NCI-H526 (cell line): ENCODE results near the gene EYA4.

Experiments used
- DNase-seq, 2 experiments: peaks; one replicate each; lab custom pipeline; 2025; lab: John Stamatoyannopoulos, UW

The EYA4 gene

GRCh38 chr6:133289733-133290306 lies 48.7 kb downstream of the EYA4 start:
- no peak for DNase-seq

DNA sequence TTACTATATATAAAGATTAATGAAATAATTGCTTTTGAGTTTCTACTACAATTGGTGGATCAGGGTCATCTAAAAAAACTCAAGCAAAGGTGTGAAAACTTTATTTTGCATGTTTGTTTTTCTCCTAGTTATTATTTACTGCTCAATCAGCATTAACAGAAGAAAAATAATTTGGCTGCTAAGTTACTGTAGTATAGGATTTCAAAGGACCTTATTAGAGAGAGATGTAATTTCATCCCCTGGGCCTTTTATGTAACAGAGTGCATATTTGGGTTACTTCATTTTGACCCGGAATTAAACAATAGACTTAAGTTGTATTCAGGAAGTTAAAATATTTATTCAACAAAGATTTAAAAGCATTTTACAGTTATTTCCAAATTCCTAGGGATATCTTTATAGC lies 49.8 kb downstream of the EYA4 start:
- no peak for DNase-seq

GRCh38 chr6:133291671-133292070 lies 50.5 kb downstream of the EYA4 start:
- DNase-seq, result no peak

DNA sequence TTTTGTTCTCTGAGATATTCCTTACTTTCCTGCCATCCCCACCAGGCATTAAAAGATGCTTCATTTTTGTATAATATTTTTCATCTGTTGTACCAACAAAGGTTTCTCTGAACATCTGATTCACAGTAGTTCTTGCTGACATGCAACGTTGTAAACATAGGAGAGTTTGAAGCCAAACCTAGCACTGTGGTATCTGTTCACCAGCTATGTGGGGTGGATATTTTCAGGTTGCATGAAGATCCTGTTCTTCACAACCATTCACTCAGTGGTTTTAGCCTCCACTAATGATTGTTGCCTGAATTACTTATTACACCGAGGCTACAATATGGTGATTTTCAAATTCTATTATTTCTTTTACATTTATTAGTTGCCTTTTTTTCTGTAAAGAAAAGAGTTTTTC lies 56.5 kb downstream of the EYA4 start:
- DNase-seq, result no peak

DNA sequence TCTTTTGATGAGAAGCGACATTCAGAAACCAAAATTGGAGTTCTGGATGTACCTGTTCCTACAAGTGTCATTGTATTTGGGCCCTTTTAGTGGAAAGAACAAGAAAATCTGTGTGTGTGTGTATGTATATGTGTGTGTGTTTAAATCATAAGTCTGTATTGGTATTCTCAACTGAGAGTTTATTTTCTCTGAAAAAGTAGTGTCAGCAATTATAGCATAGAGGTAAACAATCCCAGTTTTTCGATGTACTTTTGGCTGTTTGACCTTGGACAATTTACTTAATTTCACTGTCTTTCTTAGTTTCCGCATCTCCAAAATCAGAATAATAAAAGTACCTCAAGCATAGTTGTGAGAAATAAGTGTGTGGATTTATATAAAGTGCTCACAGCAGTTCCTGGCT lies 57.2 kb downstream of the EYA4 start:
- DNase-seq, result no peak

DNA sequence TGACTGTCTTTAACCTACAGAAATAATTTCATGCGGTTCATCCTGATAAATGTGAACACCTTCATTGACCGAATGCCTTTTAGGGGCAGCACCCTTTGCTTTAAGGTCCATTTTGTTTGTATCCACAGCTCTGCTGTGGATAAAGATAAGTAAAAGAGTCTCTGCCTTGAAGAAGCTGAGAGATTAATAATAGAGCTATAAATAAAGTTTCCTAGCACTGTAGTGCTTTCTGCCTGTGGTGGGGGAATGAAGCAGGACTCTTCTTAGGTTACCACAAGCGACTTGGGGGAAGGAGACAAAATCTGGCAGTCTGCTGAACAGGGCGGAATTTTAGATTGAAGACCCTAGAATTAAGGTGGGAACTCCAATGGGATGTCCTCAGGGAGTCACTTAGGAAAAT lies 57.6 kb downstream of the EYA4 start:
- DNase-seq, result no peak

GRCh38 chr6:133300896-133301295 lies 59.7 kb downstream of the EYA4 start:
- DNase-seq, result no peak

DNA sequence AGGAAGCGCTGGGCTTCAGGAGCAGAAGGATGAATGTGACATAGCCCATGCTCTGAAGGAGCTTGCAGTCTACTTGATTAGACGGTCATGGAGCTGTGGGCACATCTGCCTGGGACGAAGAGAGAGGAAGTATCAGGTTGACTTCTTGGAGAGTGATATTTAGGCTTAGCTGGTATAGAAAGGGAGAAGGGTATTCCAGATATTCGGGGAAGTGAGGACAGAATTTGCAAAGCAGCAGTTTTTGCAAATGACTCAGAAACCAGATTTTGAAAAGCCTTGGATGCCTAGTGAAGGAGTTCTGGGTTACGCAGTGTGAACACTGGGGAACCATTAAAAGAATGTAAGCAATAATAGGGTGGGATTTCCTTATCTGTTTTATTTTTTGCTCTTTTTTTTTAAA lies 60.7 kb downstream of the EYA4 start:
- no peak for DNase-seq

- no peak for DNase-seq
These were observed 65.8 kb downstream of the EYA4 start for GRCh38 chr6:133306931-133307330.

GRCh38 chr6:133309579-133309978 lies 68.4 kb downstream of the EYA4 start:
- DNase-seq, result no peak

- no peak for DNase-seq
These were observed 70.8 kb downstream of the EYA4 start for GRCh38 chr6:133312006-133312405.

- no peak for DNase-seq
These were observed 71.9 kb downstream of the EYA4 start for GRCh38 chr6:133313068-133313467.

DNA sequence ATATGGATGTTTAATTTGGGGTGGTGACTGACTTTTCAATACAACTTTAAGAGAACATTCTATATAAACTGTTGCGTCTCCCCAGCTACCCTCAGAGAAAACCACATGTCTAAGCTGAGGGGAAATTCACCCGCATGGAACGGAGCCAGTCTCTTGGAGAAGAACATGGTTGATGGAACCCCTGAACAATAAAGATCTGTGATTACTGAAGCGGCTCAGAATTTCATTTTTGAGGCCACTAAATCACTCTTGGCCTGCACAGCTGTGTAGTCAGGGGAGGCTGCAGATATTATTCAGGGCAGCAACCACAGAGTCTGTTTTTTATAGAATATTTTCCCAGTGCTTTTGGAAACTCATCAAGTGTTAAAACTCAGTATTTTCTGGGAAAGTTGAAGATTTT lies 73.8 kb downstream of the EYA4 start:
- DNase-seq, result no peak

DNA sequence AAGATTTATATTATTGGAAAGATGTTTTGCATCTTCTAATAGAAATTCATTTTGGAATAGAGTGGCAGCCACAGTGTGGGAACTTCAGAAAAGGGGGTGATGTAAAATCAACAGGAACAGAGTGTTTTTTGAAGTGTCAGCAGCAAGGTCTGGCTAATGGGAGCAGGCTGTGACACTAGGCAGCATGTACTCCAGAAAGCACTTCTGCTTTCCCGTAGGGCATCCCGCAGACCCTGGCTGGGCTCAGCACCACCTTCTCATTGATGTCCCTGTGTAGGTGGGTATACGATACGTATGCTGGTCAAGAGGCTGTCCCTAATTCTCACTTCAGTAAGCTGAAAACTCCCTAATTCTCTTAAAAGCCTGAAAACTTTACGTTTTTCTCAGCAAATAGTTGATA lies 74.7 kb downstream of the EYA4 start:
- no peak for DNase-seq

DNA sequence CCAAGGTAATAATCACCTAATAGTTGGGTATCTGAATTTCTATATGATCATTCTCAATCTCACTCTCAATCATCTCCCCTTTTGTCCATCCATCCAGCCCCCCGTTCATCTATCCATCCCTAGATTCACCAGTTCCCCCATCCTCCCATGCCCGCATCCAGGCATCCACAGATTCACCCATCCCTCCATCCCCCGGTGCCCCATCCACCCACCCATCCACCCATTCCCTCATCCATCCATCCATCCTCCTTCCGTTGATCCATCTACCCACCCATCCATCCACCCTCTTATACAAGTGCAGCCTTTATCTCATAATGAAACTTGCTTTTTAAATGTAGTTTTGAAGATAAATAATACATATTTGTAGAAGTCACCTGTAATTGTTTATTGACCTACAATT lies 76.5 kb downstream of the EYA4 start:
- DNase-seq, result no peak

DNA sequence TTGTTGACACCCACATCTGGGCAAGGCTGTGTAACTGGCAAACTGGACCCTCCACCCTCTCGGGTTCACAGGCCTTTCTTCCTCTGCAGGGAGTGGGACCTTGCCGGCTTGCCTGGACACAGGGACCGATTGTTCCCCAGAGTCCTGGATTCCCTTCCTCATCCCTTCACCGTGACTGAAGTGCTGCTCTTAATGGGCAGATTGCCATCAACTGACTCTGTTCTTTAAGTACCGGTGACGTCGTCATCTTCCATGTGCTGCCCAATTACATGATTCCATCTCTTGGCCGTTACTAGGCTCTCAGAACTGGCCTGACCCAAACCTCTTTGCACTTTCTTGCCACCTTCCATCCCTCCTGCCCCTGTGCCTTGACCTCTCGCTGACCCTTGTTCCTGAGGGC lies 85.4 kb downstream of the EYA4 start:
- DNase-seq, result no peak

GRCh38 chr6:133333852-133334251 lies 92.7 kb downstream of the EYA4 start:
- DNase-seq, result no peak

GRCh38 chr6:133337308-133337707 lies 96.2 kb downstream of the EYA4 start:
- DNase-seq, result no peak

DNA sequence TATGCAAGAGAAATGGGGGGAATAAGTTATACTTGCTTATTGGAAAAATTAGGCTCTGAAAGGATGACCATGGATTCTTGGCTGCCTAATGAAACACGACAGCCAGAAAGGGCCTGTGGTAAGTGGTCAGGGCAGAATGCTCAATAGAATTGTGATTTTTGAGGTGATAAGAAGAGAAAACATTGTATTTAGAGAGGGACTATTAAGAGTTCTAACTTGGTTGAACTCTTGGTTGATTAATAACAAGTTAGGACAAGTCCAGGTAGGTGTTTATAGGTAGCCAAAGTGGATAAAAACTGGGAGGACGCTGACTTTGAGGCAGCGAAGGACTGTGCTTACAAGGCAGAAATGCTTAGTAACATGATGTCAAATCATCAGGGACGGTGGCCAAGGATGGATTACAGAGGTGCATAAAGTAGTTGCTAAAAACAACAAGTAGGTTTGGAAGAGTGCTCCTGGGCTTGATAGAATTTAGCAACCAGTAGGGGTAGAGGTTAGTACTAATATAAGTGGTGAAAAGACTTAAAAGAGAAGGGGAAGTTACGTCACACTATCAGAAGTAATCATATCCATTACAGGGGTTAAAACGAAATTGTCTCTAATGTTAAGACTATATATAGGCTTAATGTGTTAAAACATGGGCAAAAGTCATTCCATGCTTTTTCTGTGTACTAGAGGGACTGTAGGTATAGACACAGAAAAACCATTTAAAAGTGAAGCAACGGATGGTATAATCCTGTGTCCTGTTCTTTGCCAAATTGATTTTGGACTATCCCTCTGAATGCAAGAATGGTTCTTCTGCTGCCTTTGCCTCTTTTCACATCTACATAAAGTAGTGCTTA lies 98.6 kb downstream of the EYA4 start:
- DNase-seq, result no peak

GRCh38 chr6:133340557-133340956 lies 99.4 kb downstream of the EYA4 start:
- DNase-seq, result no peak

- DNase-seq, result no peak
These were observed 100.5 kb downstream of the EYA4 start for GRCh38 chr6:133341607-133342158.

- no peak for DNase-seq
These were observed 102.1 kb downstream of the EYA4 start for GRCh38 chr6:133343220-133343619.

- DNase-seq, result no peak
These were observed 107.7 kb downstream of the EYA4 start for GRCh38 chr6:133348846-133349245.

- no peak for DNase-seq
These were observed 109.8 kb downstream of the EYA4 start for GRCh38 chr6:133350928-133351327.
